Hepatocyte (in vitro differentiated cells): ENCODE data around the gene CERS1. TPM values are rescaled to one million over a fixed set of nuclear protein-coding genes. Genes with fewer than 3 reads are reported as not detected.
A peak's percentile ranks its signal among the peaks of the same experiment; 100 is the strongest.

Source experiments
- DNase-seq: peaks from one replicate; pipeline ENCODE4 v3.0.0-alpha.2; 2016; ENCODE audit warnings: low spot score
- H2AFZ ChIP-seq: fragments of 200-600 bp; sonication (generic); 2 replicates; pipeline ENCODE4 v1.6.0; 2016; ENCODE audit warnings: antibody characterized with exemption, mild to moderate bottlenecking
- H3K27ac ChIP-seq: fragments of 200-600 bp; sonication (generic); 2 replicates; pipeline ENCODE4 v1.5.1; 2016; ENCODE audit warnings: mild to moderate bottlenecking
- H3K27me3 ChIP-seq: fragments of 200-600 bp; sonication (generic); 2 replicates; pipeline ENCODE4 v1.6.1; 2016
- H3K36me3 ChIP-seq: fragments of 200-600 bp; sonication (generic); replicated peaks from 2 replicates; pipeline ENCODE4 v1.5.1; 2016; ENCODE audit warnings: low read depth; ENCODE audit not compliant: insufficient read depth
- H3K4me1 ChIP-seq: fragments of 200-600 bp; sonication (generic); 2 replicates; pipeline ENCODE4 v1.5.1; 2016; ENCODE audit warnings: mild to moderate bottlenecking, moderate library complexity; ENCODE audit not compliant: insufficient read depth
- H3K4me2 ChIP-seq: fragments of 200-600 bp; sonication (generic); 2 replicates; pipeline ENCODE4 v1.6.0; 2016
- H3K4me3 ChIP-seq: fragments of 200-600 bp; sonication (generic); 2 replicates; pipeline ENCODE4 v1.5.1; 2016; ENCODE audit warnings: mild to moderate bottlenecking
- H3K79me2 ChIP-seq: fragments of 200-600 bp; sonication (generic); 2 replicates; pipeline ENCODE4 v1.6.0; 2017; ENCODE audit warnings: mild to moderate bottlenecking
- H3K9me2 ChIP-seq: fragments of 200-600 bp; sonication (generic); replicated peaks from 2 replicates; pipeline ENCODE4 v1.6.0; 2017; ENCODE audit warnings: mild to moderate bottlenecking; ENCODE audit not compliant: insufficient read depth
- H3K9me3 ChIP-seq: fragments of 200-600 bp; sonication (generic); 2 replicates; pipeline ENCODE4 v1.5.1; 2016; ENCODE audit warnings: low read depth, mild to moderate bottlenecking
- H4K20me1 ChIP-seq: fragments of 200-600 bp; sonication (generic); 2 replicates; pipeline ENCODE4 v1.6.0; 2016; ENCODE audit warnings: mild to moderate bottlenecking; ENCODE audit not compliant: insufficient read depth, poor library complexity, severe bottlenecking
- EZH2 ChIP-seq: fragments of 200-600 bp; sonication (generic); IDR thresholded peaks from 2 replicates; pipeline ENCODE4 v1.6.1; 2016; ENCODE audit warnings: antibody characterized with exemption, mild to moderate bottlenecking, borderline replicate concordance
- EZH2phosphoT487 ChIP-seq: fragments of 200-600 bp; sonication (generic); IDR thresholded peaks from one replicate; pipeline ENCODE4 v1.6.1; 2018; ENCODE audit warnings: antibody characterized with exemption, mild to moderate bottlenecking, low read depth, moderate library complexity; ENCODE audit not compliant: unreplicated experiment, severe bottlenecking
- WGBS: methylation state at CpG from one replicate; pipeline ENCODE4 v1.1.6; 2016; ENCODE audit warnings: low lambda C conversion rate; ENCODE audit errors: missing lambda C conversion rate; 5-methylcytosine and 5-hydroxymethylcytosine counted together
- polyA plus RNA-seq: library from polyadenylated mRNA; unstranded; fragments of >200 nt; fragmentation: Nextera tagmentation; extraction: Ambion mirVana; gene quantifications from 2 replicates; pipeline ENCODE4 v1.2.1, GENCODE V29; 2016
- total RNA-seq: library from RNA; depleted of rRNA; stranded (reverse); fragments of >200 nt; gene quantifications from 2 replicates; pipeline ENCODE4 v1.2.3, GENCODE V29; 2014
- TF ChIP-seq, protein P1 (sequence below): fragments of 200-600 bp; sonication (generic); IDR thresholded peaks from 2 replicates; pipeline ENCODE4 v1.5.1; 2016; ENCODE audit warnings: antibody characterized with exemption, mild to moderate bottlenecking; ENCODE audit not compliant: poor library complexity

The CERS1 gene
- total and polyA plus RNA-seq, 2 experiments from 2014 or later = 5.3 to 5.7 TPM

DNA sequence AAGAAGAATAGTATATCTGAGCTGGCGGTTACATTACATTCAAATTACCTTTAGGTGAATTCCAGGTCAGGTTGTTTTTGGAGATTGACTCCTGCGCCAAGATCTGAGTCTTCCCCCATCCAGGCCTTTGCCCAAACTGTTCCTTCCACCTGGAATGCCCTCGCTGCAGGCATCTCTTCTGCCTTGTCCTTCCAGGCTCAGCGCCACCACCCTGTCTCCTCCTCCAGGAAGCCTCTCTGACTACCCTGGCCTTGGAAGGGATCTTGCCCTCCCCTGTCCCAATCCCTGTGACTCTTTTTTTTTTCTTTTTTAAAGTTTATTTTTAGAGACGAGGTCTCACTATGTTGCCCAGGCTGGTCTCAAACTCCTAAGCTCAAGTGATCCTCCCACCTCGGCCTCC is 46.7 kb upstream of the CERS1 start:
- no peaks in the 10 kb centered on the region for H3K27me3 ChIP-seq
- whole genome bisulfite sequencing = 93% methylated on average over 6 of the region's 6 CpGs
- H3K4me1 ChIP-seq = peaks cover 7% of the 10 kb centered on the region
- H3K79me2 ChIP-seq = peaks cover 17% of the 10 kb centered on the region
- H3K4me2 ChIP-seq = no peak overlapping the region
- no peaks in the 10 kb centered on the region for H3K36me3 ChIP-seq
- H3K9me2 ChIP-seq = no peaks in the 10 kb centered on the region
- TF ChIP-seq, protein P1, sequence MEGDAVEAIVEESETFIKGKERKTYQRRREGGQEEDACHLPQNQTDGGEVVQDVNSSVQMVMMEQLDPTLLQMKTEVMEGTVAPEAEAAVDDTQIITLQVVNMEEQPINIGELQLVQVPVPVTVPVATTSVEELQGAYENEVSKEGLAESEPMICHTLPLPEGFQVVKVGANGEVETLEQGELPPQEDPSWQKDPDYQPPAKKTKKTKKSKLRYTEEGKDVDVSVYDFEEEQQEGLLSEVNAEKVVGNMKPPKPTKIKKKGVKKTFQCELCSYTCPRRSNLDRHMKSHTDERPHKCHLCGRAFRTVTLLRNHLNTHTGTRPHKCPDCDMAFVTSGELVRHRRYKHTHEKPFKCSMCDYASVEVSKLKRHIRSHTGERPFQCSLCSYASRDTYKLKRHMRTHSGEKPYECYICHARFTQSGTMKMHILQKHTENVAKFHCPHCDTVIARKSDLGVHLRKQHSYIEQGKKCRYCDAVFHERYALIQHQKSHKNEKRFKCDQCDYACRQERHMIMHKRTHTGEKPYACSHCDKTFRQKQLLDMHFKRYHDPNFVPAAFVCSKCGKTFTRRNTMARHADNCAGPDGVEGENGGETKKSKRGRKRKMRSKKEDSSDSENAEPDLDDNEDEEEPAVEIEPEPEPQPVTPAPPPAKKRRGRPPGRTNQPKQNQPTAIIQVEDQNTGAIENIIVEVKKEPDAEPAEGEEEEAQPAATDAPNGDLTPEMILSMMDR = no peak
- no peak for TF ChIP-seq EZH2phosphoT487
- TF ChIP-seq EZH2 = no peak
- no peak for DNase-seq
- H3K9me3 ChIP-seq = no peaks in the 10 kb centered on the region
- H2AFZ ChIP-seq = no peak overlapping the region
- H4K20me1 ChIP-seq = peaks cover 8% of the 10 kb centered on the region
- no peak overlapping the region for H3K4me3 ChIP-seq
- H3K27ac ChIP-seq = no peak overlapping the region

DNA sequence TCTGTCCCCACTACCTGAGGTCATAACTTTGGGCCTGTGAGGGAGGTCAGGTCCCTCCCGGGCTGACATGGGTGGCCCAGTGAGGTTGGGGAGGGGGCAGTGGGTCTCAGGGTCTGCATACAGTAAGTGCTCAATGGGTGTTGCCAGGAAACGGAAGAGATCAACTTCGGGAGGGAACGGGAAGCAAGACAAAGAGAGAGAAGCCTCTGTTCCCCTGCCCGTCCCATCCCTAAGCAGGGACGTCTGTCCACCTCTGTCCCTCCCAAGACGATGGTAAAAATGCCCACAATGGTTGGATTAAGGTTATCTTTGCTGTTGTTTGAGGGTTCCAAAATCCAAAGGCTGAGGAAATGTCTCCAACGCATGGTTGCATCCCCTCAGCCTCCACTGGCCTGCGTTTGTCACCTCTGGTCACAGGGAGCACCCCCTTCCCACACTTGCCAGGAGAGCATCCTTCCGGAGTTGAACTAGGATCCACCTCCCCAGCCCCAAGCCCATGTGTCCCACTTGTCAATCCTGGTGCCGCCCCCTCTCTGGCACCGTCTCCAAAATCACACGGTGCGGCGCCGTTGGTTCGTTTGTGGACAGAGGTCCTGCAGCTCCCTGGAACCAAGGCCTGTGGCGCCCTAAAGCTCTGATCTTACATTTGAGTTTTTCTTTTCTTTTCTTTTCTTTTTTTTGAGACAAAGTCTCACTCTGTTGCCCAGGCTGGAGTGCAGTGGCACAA is 45.8 kb upstream of the CERS1 start:
- peak overlapping the region; percentile 63 for H3K4me2 ChIP-seq
- peaks cover 17% of the 10 kb centered on the region for H3K79me2 ChIP-seq
- H3K9me2 ChIP-seq = no peaks in the 10 kb centered on the region
- peaks cover 8% of the 10 kb centered on the region for H4K20me1 ChIP-seq
- H3K9me3 ChIP-seq = no peaks in the 10 kb centered on the region
- peaks cover 7% of the 10 kb centered on the region for H3K4me1 ChIP-seq
- no peak overlapping the region for H2AFZ ChIP-seq
- 72% methylated on average over 18 of the region's 18 CpGs for WGBS
- no peaks in the 10 kb centered on the region for H3K36me3 ChIP-seq
- no peak for DNase-seq
- TF ChIP-seq, protein P1 = no peak
- TF ChIP-seq EZH2 = no peak
- no peak overlapping the region for H3K4me3 ChIP-seq
- H3K27me3 ChIP-seq = no peaks in the 10 kb centered on the region
- H3K27ac ChIP-seq = no peak overlapping the region

DNA sequence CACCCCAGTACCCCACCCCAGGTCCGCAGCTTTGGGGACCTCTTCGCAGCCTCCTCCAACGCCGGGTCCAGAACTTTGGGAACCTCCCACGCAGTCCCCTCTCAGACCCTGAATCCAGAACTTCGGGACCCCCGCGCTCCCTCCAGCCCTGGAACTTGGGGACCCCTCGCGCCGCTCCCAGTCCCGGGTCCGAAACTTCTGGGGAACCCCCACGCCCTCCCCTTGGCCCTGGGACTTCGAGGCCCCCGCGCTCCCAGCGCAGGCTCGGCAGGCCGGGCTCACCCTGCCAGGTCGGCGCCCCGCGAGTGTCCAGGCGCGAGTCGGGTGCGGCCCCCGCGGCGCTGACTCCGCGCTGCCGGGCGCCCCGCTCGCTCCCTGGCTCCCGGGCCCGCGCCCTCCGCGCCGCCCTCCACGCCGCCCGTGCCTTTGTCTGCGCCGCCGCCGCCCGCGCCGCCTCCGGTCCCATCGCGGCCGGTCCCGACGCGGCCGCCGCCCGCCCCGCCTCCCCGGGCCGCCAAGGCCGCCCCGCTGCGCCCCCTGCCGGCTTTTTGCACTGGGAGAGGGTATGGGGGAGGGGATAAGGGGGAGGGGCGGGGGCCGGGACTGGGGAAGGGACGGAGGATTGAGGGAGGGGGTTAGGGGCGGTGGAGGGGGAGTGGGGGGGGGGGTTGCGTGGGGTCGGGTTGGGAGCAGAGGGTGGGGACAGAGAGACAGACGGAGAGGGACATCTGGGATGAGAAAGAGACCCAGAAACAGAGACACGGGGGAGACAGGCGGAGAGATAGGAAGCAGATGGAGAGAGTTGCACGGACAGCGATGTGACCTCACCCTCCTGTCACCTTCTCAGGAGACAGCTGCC is 45.0 kb upstream of the CERS1 start, which contains the start of gene HOMER3:
TSS of gene HOMER3 (minus strand) at position 449 of the 859 bp plus-strand sequence. CDS start 2,235 bp downstream, outside the sequence.
- peak within 1 kb of the TSS; percentile 95 for H2AFZ ChIP-seq
- no peaks in the 10 kb centered on the region for H3K9me3 ChIP-seq
- DNase-seq = peak; percentile 93
- H3K4me3 ChIP-seq = peak within 1 kb of the TSS; percentile 96
- 3% methylated on average over 32 of the region's 81 CpGs for WGBS
- H3K36me3 ChIP-seq = no peaks in the 10 kb centered on the region
- no peaks in the 10 kb centered on the region for H3K27me3 ChIP-seq
- H3K9me2 ChIP-seq = no peaks in the 10 kb centered on the region
- peaks cover 8% of the 10 kb centered on the region for H4K20me1 ChIP-seq
- H3K79me2 ChIP-seq = peaks cover 17% of the 10 kb centered on the region
- peak within 1 kb of the TSS; percentile 100 for H3K4me2 ChIP-seq
- TF ChIP-seq EZH2phosphoT487 = no peak
- TF ChIP-seq EZH2 = no peak
- TF ChIP-seq, protein P1 = peak; percentile 55
- peaks cover 7% of the 10 kb centered on the region for H3K4me1 ChIP-seq
- peak within 1 kb of the TSS; percentile 40 for H3K27ac ChIP-seq
